AG04449 (cell line): ENCODE results near the gene ZNF445.
"Not testable (repeated sequence)": the region's sequence is repeated elsewhere in the genome, so short reads cannot be mapped to it uniquely, and the experiment has no call there.

Experiments used
- CTCF ChIA-PET: fragments of 350-600 bp; formaldehyde crosslinking; extraction: SDS; loops from one replicate; lab custom pipeline; 2021; ENCODE audit warnings: antibody characterized with exemption; lab: Yijun Ruan, JAX
- POLR2A ChIA-PET: fragments of 400-600, 350-600 bp; formaldehyde crosslinking; extraction: SDS; loops from one replicate; lab custom pipeline; 2020; ENCODE audit warnings: antibody characterized with exemption, inconsistent platforms; lab: Yijun Ruan, JAX
- DNase-seq: peaks from one replicate; pipeline ENCODE4 v3.0.0-alpha.2; 2010; ENCODE audit warnings: low read depth, low spot score
- H3K4me3 ChIP-seq: 2 replicates; pipeline ENCODE4 v1.5.1; 2011; ENCODE audit warnings: low read depth, mild to moderate bottlenecking, control low read depth, low read length
- CTCF ChIP-seq: IDR thresholded peaks from one replicate; pipeline ENCODE4 v1.5.1; 2011; ENCODE audit warnings: mild to moderate bottlenecking, moderate library complexity, low read length, control low read depth, inconsistent platforms; ENCODE audit not compliant: insufficient read depth; ENCODE audit errors: missing control alignments

Gene ZNF445

GRCh38 chr3:44419923-44420650, 57.4 kb downstream of the ZNF445 start:
- no peak overlapping the region for H3K4me3 ChIP-seq
- POLR2A ChIA-PET = no interaction called here
- no peak for TF ChIP-seq CTCF
- CTCF ChIA-PET = no interaction called here
- no peak for DNase-seq

GRCh38 chr3:44419116-44419922, 58.2 kb downstream of the ZNF445 start:
- DNase-seq = no peak
- ChIA-PET CTCF (no interaction called here), POLR2A (no interaction called here)
- no peak overlapping the region for H3K4me3 ChIP-seq
- no peak for TF ChIP-seq CTCF

- CTCF ChIA-PET = no interaction called here
- no peak for DNase-seq
- POLR2A ChIA-PET = no interaction called here
- no peak overlapping the region for H3K4me3 ChIP-seq
- no peak for TF ChIP-seq CTCF
These were observed 58.9 kb downstream of the ZNF445 start for GRCh38 chr3:44418549-44418948.

GRCh38 chr3:44418118-44418517, 59.4 kb downstream of the ZNF445 start:
- POLR2A ChIA-PET, DNase-seq, H3K4me3 ChIP-seq: not testable (repeated sequence)
- CTCF ChIA-PET = interaction anchor here (0.9 kb wide), 1 partner anchor 80 kb away, joined by 3 read pairs; the partner anchor contains the start of gene TCAIM

GRCh38 chr3:44416031-44417030, 61.1 kb downstream of the ZNF445 start:
- H3K4me3 ChIP-seq = no peak overlapping the region
- POLR2A ChIA-PET = no interaction called here
- TF ChIP-seq CTCF = no peak
- no peak for DNase-seq
- CTCF ChIA-PET = no interaction called here

GRCh38 chr3:44415421-44415820, 62.0 kb downstream of the ZNF445 start:
- POLR2A ChIA-PET = no interaction called here
- DNase-seq = no peak
- H3K4me3 ChIP-seq = no peak overlapping the region
- CTCF ChIA-PET = no interaction called here
- no peak for TF ChIP-seq CTCF
